Mesothelial cell of epicardium (in vitro differentiated cells): ENCODE data around the gene FYN. TPM values are rescaled to one million over a fixed set of nuclear protein-coding genes. Genes with fewer than 3 reads are reported as not detected.

Experiments
- DNase-seq, 2 experiments: peaks; one replicate each; pipeline ENCODE4 v3.0.0; 2021; ENCODE audit warnings: low spot score in 2 of 2; ENCODE audit not compliant: unreplicated experiment in 2 of 2
- H3K27ac Mint-ChIP-seq: 2 replicates; pipeline ENCODE4 v1.8.0; 2021; ENCODE audit warnings: mixed read lengths
- H3K27me3 Mint-ChIP-seq: 2 replicates; pipeline ENCODE4 v1.8.0; 2021; ENCODE audit warnings: low read depth, mixed read lengths
- H3K36me3 Mint-ChIP-seq: 2 replicates; pipeline ENCODE4 v1.8.0; 2021; ENCODE audit warnings: mixed read lengths
- H3K4me1 Mint-ChIP-seq: 2 replicates; pipeline ENCODE4 v1.8.0; 2021; ENCODE audit warnings: mixed read lengths
- H3K4me3 Mint-ChIP-seq: 2 replicates; pipeline ENCODE4 v1.8.0; 2021; ENCODE audit warnings: mild to moderate bottlenecking, moderate library complexity, mixed read lengths
- H3K9me3 Mint-ChIP-seq: 2 replicates; pipeline ENCODE4 v1.8.0; 2021; ENCODE audit warnings: mixed read lengths
- total RNA-seq: library from RNA; stranded (reverse); gene quantifications from 3 replicates; pipeline ENCODE4 v1.2.1, GENCODE V29; 2021
- TF ChIP-seq, protein P1 (sequence below): fragments of 200-600 bp; sonication (generic); IDR thresholded peaks from one replicate; pipeline ENCODE4 v1.5.0; 2021; ENCODE audit warnings: antibody characterized with exemption; ENCODE audit not compliant: unreplicated experiment

Gene FYN
- total RNA-seq, 1 donor from 2014 or later, result 115 TPM

DNA sequence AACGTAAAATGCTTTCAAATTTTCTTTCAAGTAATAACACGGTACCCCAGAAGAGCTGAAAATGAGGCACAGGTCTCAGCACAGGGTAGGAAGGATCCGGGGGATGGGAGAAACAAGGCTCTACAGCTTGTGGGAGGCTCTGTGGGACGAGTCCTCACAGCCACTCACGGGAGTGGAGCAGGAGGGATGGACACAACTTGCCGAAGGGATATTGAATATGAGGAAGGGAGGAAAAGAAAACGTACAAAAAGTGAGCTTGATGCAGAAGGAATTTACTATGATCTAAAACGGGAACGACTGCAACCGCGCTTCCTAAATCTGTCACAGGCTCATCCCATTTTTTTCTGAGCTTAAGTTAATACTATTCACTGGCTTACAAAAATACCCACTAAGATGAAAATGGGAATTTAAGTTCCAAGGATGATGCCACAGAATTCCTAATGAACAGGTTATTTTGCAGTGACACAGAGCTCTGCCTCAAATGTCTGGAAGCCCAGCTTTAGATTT is 72.9 kb downstream of the FYN start:
- peaks cover 3% of the 10 kb centered on the region for H3K4me1 Mint-ChIP-seq
- no peak for DNase-seq
- no peaks in the 10 kb centered on the region for H3K9me3 Mint-ChIP-seq
- peak overlapping the region; percentile 80 for H3K27ac Mint-ChIP-seq
- H3K4me3 Mint-ChIP-seq, result no peak overlapping the region
- no peaks in the 10 kb centered on the region for H3K27me3 Mint-ChIP-seq
- H3K36me3 Mint-ChIP-seq, result peaks cover 7% of the 10 kb centered on the region
- TF ChIP-seq, protein P1, sequence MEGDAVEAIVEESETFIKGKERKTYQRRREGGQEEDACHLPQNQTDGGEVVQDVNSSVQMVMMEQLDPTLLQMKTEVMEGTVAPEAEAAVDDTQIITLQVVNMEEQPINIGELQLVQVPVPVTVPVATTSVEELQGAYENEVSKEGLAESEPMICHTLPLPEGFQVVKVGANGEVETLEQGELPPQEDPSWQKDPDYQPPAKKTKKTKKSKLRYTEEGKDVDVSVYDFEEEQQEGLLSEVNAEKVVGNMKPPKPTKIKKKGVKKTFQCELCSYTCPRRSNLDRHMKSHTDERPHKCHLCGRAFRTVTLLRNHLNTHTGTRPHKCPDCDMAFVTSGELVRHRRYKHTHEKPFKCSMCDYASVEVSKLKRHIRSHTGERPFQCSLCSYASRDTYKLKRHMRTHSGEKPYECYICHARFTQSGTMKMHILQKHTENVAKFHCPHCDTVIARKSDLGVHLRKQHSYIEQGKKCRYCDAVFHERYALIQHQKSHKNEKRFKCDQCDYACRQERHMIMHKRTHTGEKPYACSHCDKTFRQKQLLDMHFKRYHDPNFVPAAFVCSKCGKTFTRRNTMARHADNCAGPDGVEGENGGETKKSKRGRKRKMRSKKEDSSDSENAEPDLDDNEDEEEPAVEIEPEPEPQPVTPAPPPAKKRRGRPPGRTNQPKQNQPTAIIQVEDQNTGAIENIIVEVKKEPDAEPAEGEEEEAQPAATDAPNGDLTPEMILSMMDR, result no peak

- Mint-ChIP-seq H3K4me3 (no peak overlapping the region), H3K27ac (peak overlapping the region; percentile 80), H3K4me1 (peaks cover 3% of the 10 kb centered on the region), H3K36me3 (peaks cover 7% of the 10 kb centered on the region), H3K27me3 (no peaks in the 10 kb centered on the region), H3K9me3 (no peaks in the 10 kb centered on the region)
- DNase-seq, result no peak
- TF ChIP-seq, protein P1, result no peak
Observed at GRCh38 chr6:111799576-111800258, 73.5 kb downstream of the FYN start.

- Mint-ChIP-seq H3K9me3 (no peaks in the 10 kb centered on the region), H3K36me3 (peaks cover 6% of the 10 kb centered on the region), H3K27me3 (no peaks in the 10 kb centered on the region), H3K4me1 (peaks cover 3% of the 10 kb centered on the region), H3K27ac (no peak overlapping the region), H3K4me3 (no peak overlapping the region)
- TF ChIP-seq, protein P1, result no peak
- no peak for DNase-seq
Observed at GRCh38 chr6:111798281-111798725, 74.9 kb downstream of the FYN start.

GRCh38 chr6:111796310-111796918 is 76.8 kb downstream of the FYN start:
- Mint-ChIP-seq H3K9me3 (no peaks in the 10 kb centered on the region), H3K36me3 (no peaks in the 10 kb centered on the region), H3K4me3 (no peak overlapping the region), H3K27me3 (no peaks in the 10 kb centered on the region), H3K27ac (no peak overlapping the region), H3K4me1 (peaks cover 3% of the 10 kb centered on the region)
- no peak for DNase-seq
- TF ChIP-seq, protein P1, result no peak

DNA sequence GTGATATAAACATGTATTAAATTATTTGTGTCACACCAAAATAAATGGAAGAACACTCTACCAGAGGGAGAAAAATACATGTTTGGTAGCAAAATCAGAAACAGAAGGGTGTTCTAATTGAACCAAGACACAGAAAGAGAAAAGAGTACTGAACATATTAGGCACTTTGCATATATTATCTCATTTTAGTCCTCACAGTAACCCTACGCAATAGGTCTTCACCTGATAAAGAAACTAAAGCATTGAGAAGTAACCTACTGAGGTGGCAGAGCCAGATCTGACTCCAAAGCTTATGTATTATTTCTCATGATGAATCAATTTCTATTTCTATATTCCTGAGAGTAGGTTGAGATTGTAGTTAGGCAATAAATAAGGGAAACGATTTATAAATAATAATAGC is 77.7 kb downstream of the FYN start:
- Mint-ChIP-seq H3K27ac (no peak overlapping the region), H3K4me3 (no peak overlapping the region), H3K4me1 (peaks cover 7% of the 10 kb centered on the region), H3K27me3 (no peaks in the 10 kb centered on the region), H3K9me3 (no peaks in the 10 kb centered on the region), H3K36me3 (no peaks in the 10 kb centered on the region)
- TF ChIP-seq, protein P1, result no peak
- DNase-seq, result no peak
